K562 (cell line): ENCODE results near the gene USP38. TPM values are rescaled to one million over a fixed set of nuclear protein-coding genes. Genes with fewer than 3 reads are reported as not detected.

Source experiments
- ATAC-seq: fragments of 200-7000 bp; cut with Tn5 transposase; 3 replicates; pipeline ENCODE4 v1.9.1; 2020; ENCODE audit warnings: moderate library complexity
- BruUV-seq: library from RNA; stranded (reverse); fragments of 400-500 nt; replicated peaks from 2 replicates; lab custom pipeline; 2021; lab: Mats Ljungman, UMichigan
- CTCF ChIA-PET: fragments of 300-600 bp; formaldehyde crosslinking; extraction: SDS; loops from one replicate; lab custom pipeline; 2021; ENCODE audit warnings: low intra/inter-chr PET ratio; lab: Yijun Ruan, JAX
- POLR2A ChIA-PET: fragments of 300-600, 350-650 bp; sonication (Branson Sonifier 250); formaldehyde crosslinking; extraction: SDS; loops from one replicate; lab custom pipeline; 2021; ENCODE audit warnings: antibody characterized with exemption, inconsistent platforms; lab: Yijun Ruan, JAX
- DNase-seq, 4 experiments: peaks; one replicate each; pipeline versions ENCODE4 v3.0.0 to v3.0.0-alpha.2; 2011 to 2018; ENCODE audit warnings: low spot score in 3 of 4, mixed read lengths in 3 of 4; ENCODE audit errors: extremely low read depth in 1 of 4
- FAIRE-seq: peaks from 2 replicates; lab custom pipeline; 2011; peaks lifted over from hg19 to GRCh38; lab: Jason Lieb, UNC
- H2AFZ ChIP-seq: 2 replicates; pipeline ENCODE4 v1.6.0; 2011; ENCODE audit warnings: low read depth, low read length, control low read depth, inconsistent platforms
- H3K27ac ChIP-seq: fragments of 200-600 bp; 3 replicates; pipeline ENCODE4 v1.8.0; 2011; ENCODE audit warnings: low read depth, mild to moderate bottlenecking, control low read depth, inconsistent platforms, low read length, moderate library complexity, mixed read lengths; ENCODE audit errors: extremely low read depth
- H3K27me3 ChIP-seq, 2 experiments: fragments of 300-600 bp in 1 of 2; 2 replicates in 1 of 2; 3 replicates in 1 of 2; pipeline versions ENCODE4 v1.6.0 to v1.8.0; 2011; ENCODE audit warnings: inconsistent platforms in 2 of 2, low read length in 2 of 2, mild to moderate bottlenecking in 1 of 2, mixed read lengths in 1 of 2, moderate library complexity in 1 of 2; ENCODE audit not compliant: control insufficient read depth in 2 of 2, insufficient read depth in 2 of 2
- H3K36me3 ChIP-seq: fragments of 300-600 bp; 3 replicates; pipeline ENCODE4 v1.8.0; 2011; ENCODE audit warnings: mild to moderate bottlenecking, low read length, inconsistent platforms; ENCODE audit not compliant: control insufficient read depth, insufficient read depth
- H3K4me1 ChIP-seq, 2 experiments: fragments of 200-600 bp in 1 of 2; replicated peaks in 1 of 2; 2 replicates in 1 of 2; 3 replicates in 1 of 2; pipeline versions ENCODE4 v1.5.1 to v1.8.0; 2011; ENCODE audit warnings: inconsistent platforms in 2 of 2, low read length in 2 of 2, mild to moderate bottlenecking in 1 of 2, mixed read lengths in 1 of 2, moderate library complexity in 1 of 2; ENCODE audit not compliant: control insufficient read depth in 2 of 2, insufficient read depth in 2 of 2
- H3K4me2 ChIP-seq: 2 replicates; pipeline ENCODE4 v1.6.1; 2011; ENCODE audit warnings: low read length, control low read depth, inconsistent platforms, mixed read lengths; ENCODE audit not compliant: insufficient read depth
- H3K4me3 ChIP-seq: fragments of 200-600 bp; sonication (generic), shearing (Covaris generic); 2 replicates; pipeline ENCODE4 v1.5.1; 2016; ENCODE audit warnings: control low read depth, inconsistent platforms
- H3K79me2 ChIP-seq: fragments of 200-600 bp; 3 replicates; pipeline ENCODE4 v1.8.0; 2011; ENCODE audit warnings: low read length, inconsistent platforms; ENCODE audit not compliant: control insufficient read depth, insufficient read depth
- H3K9ac ChIP-seq, 2 experiments: 2 replicates each; pipeline versions ENCODE4 v1.6.0 to v1.6.1; 2011; ENCODE audit warnings: low read depth in 2 of 2, low read length in 2 of 2, control low read depth in 1 of 2, inconsistent platforms in 1 of 2, mild to moderate bottlenecking in 1 of 2, mixed read lengths in 1 of 2; ENCODE audit not compliant: insufficient read depth in 1 of 2
- H3K9me1 ChIP-seq: one replicate; pipeline ENCODE4 v1.6.0; 2011; ENCODE audit warnings: inconsistent platforms, mild to moderate bottlenecking, low read length, moderate library complexity; ENCODE audit not compliant: control insufficient read depth, insufficient read depth
- H3K9me3 ChIP-seq: replicated peaks from 2 replicates; pipeline ENCODE4 v1.5.1; 2011; ENCODE audit warnings: low read depth, low read length, inconsistent platforms; ENCODE audit not compliant: control insufficient read depth, insufficient read depth
- H4K20me1 ChIP-seq: replicated peaks from 2 replicates; pipeline ENCODE4 v1.6.1; 2011; ENCODE audit warnings: low read length, inconsistent platforms, mixed read lengths; ENCODE audit not compliant: control insufficient read depth, insufficient read depth
- BCL6 ChIP-seq: fragments of 250-450 bp; sonication (Bioruptor Pico); IDR thresholded peaks from 2 replicates; pipeline ENCODE4 v1.4.0; 2020
- ETS2 ChIP-seq: IDR thresholded peaks from 2 replicates; pipeline ENCODE4 v1.6.1; 2016; ENCODE audit warnings: borderline replicate concordance, missing genetic modification characterization, mild to moderate bottlenecking, moderate library complexity, missing compliant biosample characterization; ENCODE audit not compliant: poor library complexity, severe bottlenecking
- GTF3C2 ChIP-seq: IDR thresholded peaks from 3 replicates; pipeline ENCODE4 v1.6.1; 2011; ENCODE audit warnings: borderline replicate concordance, mild to moderate bottlenecking, moderate library complexity; ENCODE audit not compliant: insufficient read length; ENCODE audit errors: extremely low read depth
- ILK ChIP-seq: fragments of 450-650 bp; IDR thresholded peaks from 2 replicates; pipeline ENCODE4 v1.6.1; 2016; ENCODE audit warnings: missing genetic modification characterization, low read depth, mild to moderate bottlenecking, missing compliant biosample characterization, moderate library complexity, borderline replicate concordance
- NFE2 ChIP-seq: IDR thresholded peaks from 2 replicates; pipeline ENCODE4 v1.6.1; 2014; ENCODE audit warnings: antibody characterized with exemption, low read depth
- RBM34 ChIP-seq: fragments of 200-400 bp; formaldehyde crosslinking; IDR thresholded peaks from 2 replicates; pipeline ENCODE4 v1.6.1; 2018; ENCODE audit warnings: low read length, borderline replicate concordance; ENCODE audit not compliant: insufficient read depth
- THRAP3 ChIP-seq: fragments of 450-650 bp; IDR thresholded peaks from 2 replicates; pipeline ENCODE4 v1.6.1; 2016; ENCODE audit warnings: mild to moderate bottlenecking, inconsistent platforms, borderline replicate concordance
- ZNF707 ChIP-seq: fragments of 250-450 bp; sonication (Bioruptor Pico); conservative IDR thresholded peaks from 2 replicates; pipeline ENCODE4 v1.8.0; 2022; ENCODE audit warnings: inconsistent platforms, mild to moderate bottlenecking, moderate library complexity
- in situ Hi-C: fragments of 300-500 bp; cut with MboI; formaldehyde crosslinking; loops from 4 replicates; pipeline ENCODE4 v1.15.0; 2018; ENCODE audit warnings: inconsistent platforms, mixed read lengths
- intact Hi-C: fragments of 100-400 bp; cut with micrococcal nuclease; formaldehyde crosslinking; loops from 2 replicates; pipeline ENCODE4 v1.14.2; 2022
- polyA plus RNA-seq, 8 experiments: library from polyadenylated mRNA; depleted of rRNA in 4 of 8; stranded (reverse) in 5 of 8; unstranded in 3 of 8; fragments of >200 nt; fragmentation: Nextera tagmentation in 2 of 8; fragmentation: Illumina TruSeq in 1 of 8; extraction: Ambion mirVana in 2 of 8; extraction: Trizol in 1 of 8; gene quantifications; 2 replicates each; pipeline versions ENCODE4 v1.2.1 to v1.2.3, GENCODE V29; 2011 to 2014; ENCODE audit warnings: inconsistent platforms in 1 of 8, missing spikeins in 1 of 8
- total RNA-seq, 7 experiments: library from RNA; depleted of rRNA in 6 of 7; stranded (reverse); fragments of >200 nt in 6 of 7; fragmentation: Illumina TruSeq in 2 of 7; extraction: Trizol in 2 of 7; gene quantifications; 2 replicates each; pipeline versions ENCODE4 v1.2.1 to v1.2.3, GENCODE V29; 2011 to 2021; ENCODE audit warnings: low replicate concordance in 1 of 7

USP38 gene
- total and polyA plus RNA-seq, 9 of the 15 experiments (the other 6 are each of a cell fraction or from before 2014, with no cell fraction given), result 4.2 to 20.6 (median 11.2) TPM

GRCh38 chr4:143257356-143257755, 72.6 kb downstream of the USP38 start:
- no peak overlapping the region for H3K27ac ChIP-seq
- ChIA-PET CTCF (no interaction called here), POLR2A (no interaction called here)
- H2AFZ ChIP-seq, result no peak overlapping the region
- intact Hi-C loops (no loop called here), in situ Hi-C loops (no loop called here)
- ATAC-seq (no peak), FAIRE-seq (no peak), DNase-seq (no peak)
- no peaks in the 10 kb centered on the region for H3K9me1 ChIP-seq
- no peak overlapping the region for H3K4me3 ChIP-seq
- no peak overlapping the region for H3K9ac ChIP-seq
- no peaks in the 10 kb centered on the region for H3K9me3 ChIP-seq
- H3K4me1 ChIP-seq, result no peaks in the 10 kb centered on the region
- H3K4me2 ChIP-seq, result no peak overlapping the region
- peaks cover 0 to under 1% of the 10 kb centered on the region in 2 experiments; a peak in 1 of 5 replicates for H3K27me3 ChIP-seq
- no peaks in the 10 kb centered on the region for H3K79me2 ChIP-seq
- no TSS peak for BruUV-seq
- H3K36me3 ChIP-seq, result no peaks in the 10 kb centered on the region
- H4K20me1 ChIP-seq, result no peaks in the 10 kb centered on the region
- TF ChIP-seq BCL6 (CRISPR knock-in tag), result no peak
- no peak for TF ChIP-seq ETS2 (tag)
- no peak for TF ChIP-seq ZNF707 (CRISPR knock-in tag)
- TF ChIP-seq NFE2, result no peak
- TF ChIP-seq RBM34, result no peak
- TF ChIP-seq GTF3C2, result no peak
- TF ChIP-seq THRAP3, result no peak
- no peak for TF ChIP-seq ILK (tag)
